B cell (primary cell): ENCODE data around the gene RGS9BP.

ENCODE experiments used
- EZH2 ChIP-seq: IDR thresholded peaks from 2 replicates; pipeline ENCODE4 v1.6.1; 2012; ENCODE audit warnings: borderline replicate concordance, low read depth, mild to moderate bottlenecking, moderate library complexity, low read length; ENCODE audit not compliant: insufficient read depth, poor library complexity, severe bottlenecking
- TF ChIP-seq, protein P1 (sequence below): fragments of 200-600 bp; IDR thresholded peaks from one replicate; pipeline ENCODE4 v1.8.0; 2022; ENCODE audit warnings: antibody characterized with exemption, mild to moderate bottlenecking

DNA sequence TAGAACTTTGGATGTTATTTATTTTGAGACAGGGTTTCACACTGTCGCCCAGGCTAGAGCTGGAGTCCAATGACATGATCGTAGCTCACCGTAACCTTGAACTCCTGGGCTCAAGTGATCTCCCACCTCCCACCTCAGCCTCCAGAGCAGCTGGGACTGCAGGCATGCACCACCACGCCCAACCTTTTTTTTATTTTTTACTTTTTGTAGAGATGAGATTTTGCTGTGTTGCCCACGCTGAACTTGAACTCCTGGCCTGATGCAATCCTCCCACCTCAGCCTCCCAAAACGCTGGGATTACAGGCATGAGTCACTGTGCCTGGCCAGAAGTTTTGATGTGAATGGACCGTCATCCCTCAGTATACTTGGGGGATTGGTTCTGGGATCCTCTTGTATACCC, 14.3 kb upstream of the RGS9BP start:
- TF ChIP-seq, protein P1, sequence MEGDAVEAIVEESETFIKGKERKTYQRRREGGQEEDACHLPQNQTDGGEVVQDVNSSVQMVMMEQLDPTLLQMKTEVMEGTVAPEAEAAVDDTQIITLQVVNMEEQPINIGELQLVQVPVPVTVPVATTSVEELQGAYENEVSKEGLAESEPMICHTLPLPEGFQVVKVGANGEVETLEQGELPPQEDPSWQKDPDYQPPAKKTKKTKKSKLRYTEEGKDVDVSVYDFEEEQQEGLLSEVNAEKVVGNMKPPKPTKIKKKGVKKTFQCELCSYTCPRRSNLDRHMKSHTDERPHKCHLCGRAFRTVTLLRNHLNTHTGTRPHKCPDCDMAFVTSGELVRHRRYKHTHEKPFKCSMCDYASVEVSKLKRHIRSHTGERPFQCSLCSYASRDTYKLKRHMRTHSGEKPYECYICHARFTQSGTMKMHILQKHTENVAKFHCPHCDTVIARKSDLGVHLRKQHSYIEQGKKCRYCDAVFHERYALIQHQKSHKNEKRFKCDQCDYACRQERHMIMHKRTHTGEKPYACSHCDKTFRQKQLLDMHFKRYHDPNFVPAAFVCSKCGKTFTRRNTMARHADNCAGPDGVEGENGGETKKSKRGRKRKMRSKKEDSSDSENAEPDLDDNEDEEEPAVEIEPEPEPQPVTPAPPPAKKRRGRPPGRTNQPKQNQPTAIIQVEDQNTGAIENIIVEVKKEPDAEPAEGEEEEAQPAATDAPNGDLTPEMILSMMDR = no peak
- TF ChIP-seq EZH2 = no peak
